CD4-positive, alpha-beta T cell treated with Interleukin-6 at 100 ng/mL for 8 hours (primary cell): Measurements from ENCODE around the gene RYR3.
A peak's percentile ranks its signal among the peaks of the same experiment; 100 is the strongest.

Source experiments
- DNase-seq: peaks from one replicate; pipeline ENCODE4 v3.0.0-alpha.2; 2020; ENCODE audit warnings: mixed read lengths, low spot score

Gene RYR3

DNA sequence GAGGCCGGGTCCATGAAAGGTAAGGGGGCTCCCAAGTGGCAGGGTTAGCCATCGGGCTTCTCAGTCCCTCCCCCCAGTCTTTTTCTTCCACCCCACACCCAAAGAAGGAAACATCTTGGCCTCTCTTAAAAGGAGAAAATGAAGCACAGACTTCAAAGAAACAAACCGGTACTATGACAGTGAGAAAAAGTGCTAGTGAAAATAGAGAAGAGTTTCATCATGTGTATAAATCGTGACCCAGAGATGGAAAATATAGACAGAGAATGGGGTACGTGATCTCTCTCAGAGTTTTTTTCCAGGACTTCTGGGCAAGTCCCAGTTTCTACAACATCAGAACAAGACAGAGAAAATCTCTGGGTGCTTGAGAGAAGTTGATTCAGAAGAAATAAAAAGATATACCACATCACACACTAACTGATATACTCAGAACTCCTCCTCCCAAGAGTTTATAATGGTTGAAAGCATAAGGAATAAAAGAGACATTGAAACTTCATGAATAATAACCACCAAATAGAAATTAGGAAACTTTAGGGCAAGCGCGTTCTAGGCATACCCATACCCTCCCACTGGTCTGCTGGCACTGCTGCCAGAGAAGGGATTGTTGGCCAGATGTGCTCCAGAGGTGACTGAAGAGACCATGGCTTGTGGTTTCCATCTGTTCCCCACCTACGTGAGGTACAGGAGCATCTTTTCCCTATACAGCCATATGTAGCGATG, 338.6 kb downstream of the RYR3 start:
- DNase-seq = no peak

DNA sequence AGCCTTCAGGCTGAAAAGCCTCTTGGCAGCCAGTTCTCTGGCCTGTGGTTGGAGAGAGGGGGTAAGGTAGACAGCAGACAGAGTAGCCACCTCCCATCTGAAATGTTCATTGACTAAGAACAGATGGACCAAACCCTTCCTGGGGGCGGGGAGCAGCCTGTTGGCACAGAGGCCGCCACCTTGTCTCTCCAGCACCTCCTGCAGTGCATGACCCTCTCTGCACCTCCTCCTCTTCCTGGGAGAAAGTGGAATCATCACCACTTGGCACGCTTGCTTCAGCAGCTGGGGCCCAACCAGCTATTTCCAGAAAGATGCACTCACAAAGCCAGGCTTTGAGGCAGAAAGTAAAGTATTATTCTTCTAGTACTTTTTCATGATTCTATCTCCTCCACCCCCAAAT, 344.1 kb downstream of the RYR3 start:
- no peak for DNase-seq

DNA sequence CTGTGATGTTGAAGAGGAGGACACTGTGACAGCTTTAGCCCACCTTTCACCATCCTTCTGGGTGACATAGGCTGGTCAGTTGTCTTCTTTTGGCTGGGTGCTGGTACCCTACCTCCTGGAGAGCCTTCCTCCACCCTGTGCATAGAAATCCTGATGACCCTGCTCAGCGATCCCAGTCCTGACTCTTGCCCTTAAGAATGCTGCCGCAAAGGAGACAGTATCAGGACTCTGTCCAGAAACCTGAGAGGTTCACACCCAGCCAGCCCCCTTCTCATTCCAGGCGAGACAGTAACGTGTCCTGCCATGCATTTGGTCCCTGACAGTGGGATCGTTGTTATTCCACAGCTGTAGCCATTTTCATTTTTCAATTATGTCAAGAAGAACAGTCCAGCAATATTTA, 344.7 kb downstream of the RYR3 start:
- DNase-seq = no peak

- no peak for DNase-seq
Measured at GRCh38 chr15:33656168-33656567, 345.4 kb downstream of the RYR3 start.

DNA sequence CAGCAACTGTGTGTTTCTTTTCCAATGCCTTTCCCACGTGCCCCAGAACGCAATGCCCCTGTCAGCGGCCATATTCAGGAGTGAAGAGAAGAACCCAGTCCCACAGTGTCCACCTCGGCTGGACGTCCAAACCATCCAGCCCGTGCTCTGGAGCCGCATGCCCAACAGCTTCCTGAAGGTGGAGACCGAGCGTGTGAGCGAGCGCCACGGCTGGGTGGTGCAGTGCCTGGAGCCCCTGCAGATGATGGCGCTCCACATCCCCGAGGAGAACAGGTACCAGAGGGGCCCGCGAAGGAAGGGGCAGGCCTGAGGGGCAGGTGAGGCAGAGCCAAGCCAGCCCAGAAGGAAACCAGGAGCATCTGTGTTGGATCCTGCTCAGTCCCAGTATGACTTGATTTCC, 349.4 kb downstream of the RYR3 start:
- DNase-seq = no peak

DNA sequence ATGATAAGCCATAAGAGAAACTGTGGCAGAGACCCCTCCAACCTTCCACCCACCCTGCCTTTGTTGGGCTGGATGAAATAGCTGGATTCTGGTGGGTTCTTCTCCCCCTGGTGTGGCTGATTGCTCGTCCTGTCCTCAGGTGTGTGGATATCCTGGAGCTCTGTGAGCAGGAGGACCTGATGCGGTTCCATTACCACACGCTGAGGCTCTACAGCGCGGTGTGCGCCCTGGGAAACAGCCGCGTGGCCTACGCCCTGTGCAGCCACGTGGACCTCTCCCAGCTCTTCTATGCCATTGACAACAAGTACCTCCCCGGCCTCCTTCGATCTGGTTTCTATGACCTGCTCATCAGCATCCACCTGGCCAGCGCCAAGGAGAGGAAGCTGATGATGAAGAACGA, 351.2 kb downstream of the RYR3 start:
- DNase-seq = no peak

GRCh38 chr15:33664947-33665346, 354.2 kb downstream of the RYR3 start:
- DNase-seq = no peak

DNA sequence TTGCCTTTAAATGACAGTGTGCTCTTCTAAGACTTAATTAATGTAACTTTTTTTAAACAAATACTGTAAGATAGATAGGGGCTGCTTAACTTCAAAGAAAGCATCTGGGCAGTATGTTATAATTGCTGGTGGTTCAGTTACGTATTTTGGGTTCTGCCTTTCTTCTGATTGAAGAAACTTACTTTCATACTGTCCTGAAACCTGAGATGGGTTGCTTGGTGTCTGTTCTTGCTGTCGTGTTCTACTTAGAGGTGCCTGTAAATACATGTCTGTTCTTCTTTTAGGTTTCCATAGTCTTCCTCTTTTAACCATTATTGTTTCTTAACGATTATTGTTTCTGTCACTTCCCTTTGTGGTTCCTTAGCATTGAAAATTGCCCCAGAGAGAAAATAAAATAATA, 359.8 kb downstream of the RYR3 start:
- DNase-seq = no peak

- DNase-seq = no peak
Measured at GRCh38 chr15:33671456-33671855, 360.7 kb downstream of the RYR3 start.

DNA sequence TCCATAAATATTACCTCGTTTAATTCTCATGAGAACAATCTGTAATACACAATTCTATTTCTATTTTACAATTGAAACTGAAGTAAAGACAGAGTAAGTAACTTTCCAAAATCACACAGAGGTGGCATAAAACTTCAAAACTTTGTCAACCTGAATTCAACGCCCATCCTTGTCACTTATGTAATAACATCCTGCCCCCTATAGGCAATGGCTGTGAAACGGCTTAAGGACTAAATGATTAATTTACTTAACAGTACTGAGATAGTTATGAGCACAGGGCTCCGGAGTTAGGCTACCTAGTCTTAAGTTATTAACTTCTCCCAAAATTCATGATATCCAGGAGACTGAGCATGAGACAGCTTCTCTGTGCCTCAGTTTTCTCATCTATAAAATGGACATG, 364.5 kb downstream of the RYR3 start:
- no peak for DNase-seq

DNA sequence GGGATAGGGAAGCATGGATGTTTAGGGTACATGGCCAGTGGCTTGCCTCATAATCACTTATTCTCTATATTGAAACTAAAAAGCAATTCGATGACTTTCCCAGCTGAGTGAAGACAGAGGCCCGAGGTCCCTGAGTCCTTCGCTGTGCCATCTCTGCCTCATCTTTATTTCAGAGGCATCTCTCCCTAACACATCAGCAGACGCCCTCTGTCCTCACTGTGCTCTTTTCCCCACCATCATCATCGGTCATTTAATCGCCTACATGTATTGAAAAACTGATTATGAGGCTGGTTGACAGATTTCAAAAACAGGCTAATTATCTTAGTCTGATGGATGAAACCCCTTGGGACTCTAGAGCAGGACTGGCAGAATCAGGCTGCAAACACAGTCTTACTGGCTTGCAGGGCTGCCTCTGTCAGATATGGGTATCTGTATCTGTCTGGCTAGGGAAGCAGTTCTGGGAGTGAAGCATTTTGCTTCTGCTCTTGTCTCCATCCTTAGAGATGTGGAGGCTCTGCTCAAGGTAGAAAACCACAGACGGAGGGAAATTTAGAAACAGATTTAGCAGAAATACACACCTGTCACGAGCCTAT, 366.6 kb downstream of the RYR3 start:
- DNase-seq = no peak

DNA sequence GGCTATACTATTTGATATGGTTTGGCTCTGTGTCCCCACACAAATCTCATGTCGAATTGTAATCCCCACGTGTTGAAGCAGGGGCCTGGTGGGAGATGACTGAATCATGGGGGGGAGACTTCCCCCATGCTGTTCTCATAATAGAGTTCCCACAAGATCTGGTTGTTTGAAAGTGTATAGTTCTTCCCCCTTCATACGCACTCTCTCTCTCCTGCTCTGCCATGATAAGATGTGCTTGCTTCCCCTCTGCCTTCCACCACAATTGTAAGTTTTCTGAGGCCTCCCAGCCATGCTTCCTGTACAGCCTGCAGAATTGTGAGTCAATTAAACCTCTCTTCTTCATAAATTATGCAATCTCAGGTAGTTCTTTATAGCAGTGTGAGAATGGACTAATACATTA, 367.4 kb downstream of the RYR3 start:
- no peak for DNase-seq

GRCh38 chr15:33678602-33679001, 367.8 kb downstream of the RYR3 start:
- no peak for DNase-seq

DNA sequence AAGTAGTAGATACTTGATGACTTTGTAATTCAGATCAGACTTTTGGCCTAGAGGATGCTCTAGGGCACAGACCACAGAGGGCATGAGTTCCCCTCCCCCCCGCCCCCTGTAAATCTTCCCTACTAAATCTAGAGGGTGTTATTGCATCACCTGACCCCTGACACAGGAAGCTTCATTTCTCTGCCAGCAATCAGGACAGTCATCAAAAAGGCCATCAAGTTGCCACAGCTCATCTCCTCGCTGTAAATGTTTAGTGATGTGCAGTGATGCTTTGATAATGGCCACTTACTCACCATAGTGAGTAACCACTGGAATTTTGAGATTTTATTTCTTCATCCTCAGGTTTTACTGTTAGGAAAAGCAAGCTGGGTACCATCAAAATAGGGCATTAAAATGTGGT, 368.3 kb downstream of the RYR3 start:
- DNase-seq = no peak

DNA sequence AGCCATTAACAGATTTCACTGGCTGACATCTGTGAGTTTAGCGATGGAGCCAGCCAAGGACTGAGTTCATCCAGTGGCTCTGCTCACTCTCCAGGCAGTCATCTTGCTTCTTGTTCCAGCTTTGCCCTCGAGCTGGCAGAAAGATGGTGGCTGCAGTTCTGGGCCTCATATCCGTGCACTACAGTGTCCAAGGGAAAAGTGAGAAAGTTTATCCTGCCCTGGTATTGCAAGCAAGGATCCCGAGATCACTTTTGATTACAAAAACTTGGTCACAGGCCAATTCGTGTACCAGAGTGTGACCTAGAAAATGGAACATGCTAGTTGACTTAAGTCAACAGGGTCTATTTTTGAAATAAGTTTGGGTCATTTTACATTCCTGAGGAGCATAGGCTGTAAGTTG, 369.6 kb downstream of the RYR3 start:
- DNase-seq = no peak

GRCh38 chr15:33693166-33693800, 382.5 kb downstream of the RYR3 start:
- DNase-seq = no peak

- no peak for DNase-seq
Measured at GRCh38 chr15:33698126-33698525, 387.4 kb downstream of the RYR3 start.

DNA sequence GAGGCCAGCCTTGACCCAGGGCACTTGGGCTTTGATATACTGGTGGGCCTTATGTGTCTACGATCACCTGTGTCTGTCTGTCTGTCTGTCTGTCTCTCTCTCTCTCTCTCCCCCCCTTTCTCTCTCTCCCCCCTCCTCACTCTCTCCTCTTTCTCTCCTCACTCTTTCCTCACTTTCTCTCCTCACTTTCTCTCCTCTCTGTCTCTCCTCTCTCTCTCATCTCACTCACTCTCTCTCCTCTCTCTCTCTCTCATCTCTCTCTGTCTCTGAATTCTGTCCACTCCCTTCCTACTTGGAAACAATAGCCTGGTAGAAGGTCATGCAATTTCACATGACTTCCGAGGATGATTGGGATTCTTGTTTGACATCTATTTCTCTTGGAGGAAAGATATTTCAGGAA, 388.4 kb downstream of the RYR3 start:
- DNase-seq = no peak

GRCh38 chr15:33699691-33700447, 389.1 kb downstream of the RYR3 start:
- no peak for DNase-seq

DNA sequence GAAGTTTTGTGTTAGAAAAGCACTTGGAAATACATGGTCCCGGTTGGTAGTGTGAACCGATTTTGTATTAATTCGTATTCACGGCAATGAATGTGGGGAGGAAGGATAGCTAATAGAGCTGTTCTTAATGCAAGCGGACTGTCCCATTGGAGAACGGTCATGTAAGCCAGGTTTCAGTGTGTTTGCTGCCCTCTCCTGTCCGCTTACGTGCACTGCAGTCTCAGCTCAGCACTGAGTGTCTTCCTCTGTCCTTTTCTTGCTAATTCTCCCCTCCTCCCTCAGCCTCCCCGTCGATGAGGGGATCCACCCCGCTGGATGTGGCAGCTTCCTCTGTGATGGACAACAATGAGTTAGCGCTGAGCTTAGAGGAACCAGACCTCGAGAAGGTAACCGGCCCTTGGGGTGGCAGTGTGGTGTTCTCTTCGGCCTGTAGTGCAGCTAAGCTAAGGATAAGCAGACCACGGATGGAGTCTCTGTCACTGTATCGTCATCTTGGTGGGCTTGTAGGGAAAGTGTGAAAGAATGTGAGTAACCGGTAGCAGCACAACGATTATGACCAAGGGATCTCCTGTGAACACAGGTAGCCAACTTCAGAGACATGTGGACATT, 390.0 kb downstream of the RYR3 start:
- peak; percentile 44 for DNase-seq

- DNase-seq = no peak
Measured at GRCh38 chr15:33701304-33701696, 390.5 kb downstream of the RYR3 start.

DNA sequence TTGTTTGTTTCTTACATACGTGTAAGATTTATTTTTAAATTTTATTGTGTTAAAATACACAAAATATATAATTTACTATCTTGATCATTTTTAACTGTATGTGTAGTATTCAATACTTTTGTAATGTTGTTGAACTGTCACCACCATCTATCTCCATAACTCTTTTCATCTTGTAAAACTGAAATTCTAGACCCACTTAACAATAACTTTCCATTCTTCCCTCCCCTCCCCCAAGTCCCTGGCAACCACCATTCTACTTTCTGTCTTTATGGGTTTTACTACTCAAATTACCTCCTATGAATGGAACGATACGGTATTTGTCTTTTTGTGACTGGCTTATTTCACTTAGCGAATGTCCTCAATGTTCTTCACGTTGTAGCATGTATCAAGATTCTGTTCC, 395.4 kb downstream of the RYR3 start:
- DNase-seq = no peak

GRCh38 chr15:33710748-33711147, 400.0 kb downstream of the RYR3 start:
- DNase-seq = no peak
